ENCODE measurements around the gene TAS2R40. TPM values are rescaled to one million over a fixed set of nuclear protein-coding genes. Genes with fewer than 3 reads are reported as not detected.
"Not testable (repeated sequence)": the region's sequence is repeated elsewhere in the genome, so short reads cannot be mapped to it uniquely, and the experiment has no call there.

Gene TAS2R40
- total RNA-seq, 1 donor from 2014 or later, result not detected

GRCh38 chr7:143258831-143259230, 37.0 kb downstream of the TAS2R40 start:
- peaks cover 12% of the 10 kb centered on the region for H3K9me3 Mint-ChIP-seq
- H3K4me1 Mint-ChIP-seq (ENCODE audit: low read depth), result peaks cover 53% of the 10 kb centered on the region
- peaks cover 17% of the 10 kb centered on the region for H3K36me3 Mint-ChIP-seq (ENCODE audit: low read depth)
- peak overlapping the region; percentile 91 for H3K27ac Mint-ChIP-seq
- peak overlapping the region; percentile 59 for H3K4me3 Mint-ChIP-seq (ENCODE audit: low read depth)
- intact Hi-C loops (cut with micrococcal nuclease), result loop anchor here (1.0 to 2.0 kb wide), 3 partner anchors 8 to 20 kb away; no protein-coding TSS in a partner anchor
- no peaks in the 10 kb centered on the region for H3K27me3 Mint-ChIP-seq (ENCODE audit: low read depth)
- DNase-seq (ENCODE audit: low spot score), result no peak

GRCh38 chr7:143259765-143260164, 37.9 kb downstream of the TAS2R40 start:
- Mint-ChIP-seq H3K4me3 (ENCODE audit: low read depth) (no peak overlapping the region), H3K4me1 (ENCODE audit: low read depth) (peaks cover 56% of the 10 kb centered on the region), H3K9me3 (peaks cover 6% of the 10 kb centered on the region), H3K27me3 (ENCODE audit: low read depth) (no peaks in the 10 kb centered on the region), H3K27ac (peak overlapping the region; percentile 44), H3K36me3 (ENCODE audit: low read depth) (peaks cover 20% of the 10 kb centered on the region)
- DNase-seq (ENCODE audit: low spot score), result no peak
- intact Hi-C loops (cut with micrococcal nuclease), result loop anchor here (1.0 to 5.0 kb wide), 4 partner anchors 8 to 123 kb away; partner anchors contain the start of gene ZYX

GRCh38 chr7:143261901-143262300, 40.1 kb downstream of the TAS2R40 start:
- peak overlapping the region; percentile 68 for H3K4me3 Mint-ChIP-seq (ENCODE audit: low read depth)
- peaks cover 48% of the 10 kb centered on the region for H3K4me1 Mint-ChIP-seq (ENCODE audit: low read depth)
- intact Hi-C loops (cut with micrococcal nuclease), result loop anchor here (2.0 to 5.0 kb wide), 2 partner anchors 35 to 120 kb away; partner anchors contain the start of gene ZYX
- H3K27me3 Mint-ChIP-seq (ENCODE audit: low read depth), result no peaks in the 10 kb centered on the region
- peaks cover 38% of the 10 kb centered on the region for H3K36me3 Mint-ChIP-seq (ENCODE audit: low read depth)
- no peak for DNase-seq (ENCODE audit: low spot score)
- peaks cover 6% of the 10 kb centered on the region for H3K9me3 Mint-ChIP-seq
- H3K27ac Mint-ChIP-seq, result peak overlapping the region; percentile 44

- intact Hi-C loops (cut with micrococcal nuclease), result loop anchor here (1.0 to 5.0 kb wide), 4 partner anchors 18 to 119 kb away; partner anchors contain the start of genes CASP2 and ZYX
- Mint-ChIP-seq H3K4me1 (ENCODE audit: low read depth) (peaks cover 49% of the 10 kb centered on the region), H3K4me3 (ENCODE audit: low read depth) (peak within 1 kb of the TSS; percentile 97), H3K27ac (peak within 1 kb of the TSS; percentile 94), H3K36me3 (ENCODE audit: low read depth) (peaks cover 55% of the 10 kb centered on the region), H3K27me3 (ENCODE audit: low read depth) (no peaks in the 10 kb centered on the region), H3K9me3 (peaks cover 6% of the 10 kb centered on the region)
- peak; percentile 76 for DNase-seq (ENCODE audit: low spot score)
These were observed 41.7 kb downstream of the TAS2R40 start, which contains the start of gene GSTK1 for GRCh38 chr7:143263266-143264195. GSTK1 (plus strand) TSS chr7:143263441; CDS start chr7:143263514, 73 bp downstream.

- Mint-ChIP-seq H3K27ac (peak overlapping the region; percentile 94), H3K36me3 (ENCODE audit: low read depth) (peaks cover 61% of the 10 kb centered on the region), H3K4me1 (ENCODE audit: low read depth) (peaks cover 50% of the 10 kb centered on the region), H3K4me3 (ENCODE audit: low read depth) (peak overlapping the region; percentile 97)
- DNase-seq (ENCODE audit: low spot score); H3K9me3 Mint-ChIP-seq; H3K27me3 Mint-ChIP-seq (ENCODE audit: low read depth): not testable (repeated sequence)
- intact Hi-C loops (cut with micrococcal nuclease), result loop anchor here (5.0 kb wide), 1 partner anchor 118 kb away; the partner anchor contains the start of gene ZYX
These were observed 42.3 kb downstream of the TAS2R40 start for GRCh38 chr7:143264196-143264568.

- peak overlapping the region; percentile 97 for H3K4me3 Mint-ChIP-seq (ENCODE audit: low read depth)
- intact Hi-C loops (cut with micrococcal nuclease), result no loop called here
These were observed 43.3 kb downstream of the TAS2R40 start for GRCh38 chr7:143265017-143265693.

GRCh38 chr7:143269251-143269650, 47.4 kb downstream of the TAS2R40 start:
- Mint-ChIP-seq H3K4me3 (ENCODE audit: low read depth) (no peak overlapping the region), H3K9me3 (no peaks in the 10 kb centered on the region), H3K27me3 (ENCODE audit: low read depth) (no peaks in the 10 kb centered on the region), H3K36me3 (ENCODE audit: low read depth) (peaks cover 76% of the 10 kb centered on the region), H3K4me1 (ENCODE audit: low read depth) (peaks cover 40% of the 10 kb centered on the region), H3K27ac (no peak overlapping the region)
- DNase-seq (ENCODE audit: low spot score), result no peak
- intact Hi-C loops (cut with micrococcal nuclease), result no loop called here

More at GRCh38 chr7:143265017-143265693, 43.3 kb downstream of the TAS2R40 start:
- Mint-ChIP-seq H3K27ac (peak overlapping the region; percentile 36), H3K27me3 (ENCODE audit: low read depth) (no peaks in the 10 kb centered on the region), H3K4me1 (ENCODE audit: low read depth) (peaks cover 45% of the 10 kb centered on the region), H3K36me3 (ENCODE audit: low read depth) (peaks cover 71% of the 10 kb centered on the region), H3K9me3 (peaks cover 6% of the 10 kb centered on the region)
- DNase-seq (ENCODE audit: low spot score), result no peak

GRCh38 chr7:143271240-143271639, 49.4 kb downstream of the TAS2R40 start:
- intact Hi-C loops (cut with micrococcal nuclease), result no loop called here
- no peak for DNase-seq (ENCODE audit: low spot score)
- Mint-ChIP-seq H3K9me3 (no peaks in the 10 kb centered on the region), H3K36me3 (ENCODE audit: low read depth) (peaks cover 58% of the 10 kb centered on the region), H3K4me1 (ENCODE audit: low read depth) (peaks cover 26% of the 10 kb centered on the region), H3K27ac (no peak overlapping the region), H3K4me3 (ENCODE audit: low read depth) (no peak overlapping the region), H3K27me3 (ENCODE audit: low read depth) (no peaks in the 10 kb centered on the region)

Other genes with a start within 250 kb of the TAS2R40 start
- 0.30 TPM in 1 of 2 replicates, not detected in the other for gene OR9A2, start 194.9 kb upstream of the TAS2R40 start, total RNA-seq
- not detected in 2 replicates for gene OR6V1, start 169.7 kb upstream of the TAS2R40 start, total RNA-seq
- gene PIP, start 90.0 kb upstream of the TAS2R40 start, total RNA-seq, result not detected in 2 replicates
- not detected in 2 replicates for gene TAS2R39, start 38.6 kb upstream of the TAS2R40 start, total RNA-seq
- gene GSTK1, start 41.4 kb downstream of the TAS2R40 start, total RNA-seq, result 166 and 168 TPM in 2 replicates
- gene TMEM139, start 62.9 kb downstream of the TAS2R40 start, total RNA-seq, result 0.75 and 1.1 TPM in 2 replicates
- 116 and 122 TPM in 2 replicates for gene CASP2, start 66.3 kb downstream of the TAS2R40 start, total RNA-seq
- gene CLCN1, start 94.1 kb downstream of the TAS2R40 start, total RNA-seq, result not detected in 2 replicates
- gene FAM131B, start 140.7 kb downstream of the TAS2R40 start, total RNA-seq, result 1.3 and 2.0 TPM in 2 replicates
- gene ZYX, start 159.3 kb downstream of the TAS2R40 start, total RNA-seq, result 114 and 115 TPM in 2 replicates
- gene EPHA1, start 186.8 kb downstream of the TAS2R40 start, total RNA-seq, result 0.07 and 0.34 TPM in 2 replicates
- not detected in 2 replicates for gene TAS2R60, start 221.4 kb downstream of the TAS2R40 start, total RNA-seq